ENCODE results near the gene MECP2.
A peak's percentile ranks its signal among the peaks of the same experiment; 100 is the strongest.

MECP2 gene

DNA sequence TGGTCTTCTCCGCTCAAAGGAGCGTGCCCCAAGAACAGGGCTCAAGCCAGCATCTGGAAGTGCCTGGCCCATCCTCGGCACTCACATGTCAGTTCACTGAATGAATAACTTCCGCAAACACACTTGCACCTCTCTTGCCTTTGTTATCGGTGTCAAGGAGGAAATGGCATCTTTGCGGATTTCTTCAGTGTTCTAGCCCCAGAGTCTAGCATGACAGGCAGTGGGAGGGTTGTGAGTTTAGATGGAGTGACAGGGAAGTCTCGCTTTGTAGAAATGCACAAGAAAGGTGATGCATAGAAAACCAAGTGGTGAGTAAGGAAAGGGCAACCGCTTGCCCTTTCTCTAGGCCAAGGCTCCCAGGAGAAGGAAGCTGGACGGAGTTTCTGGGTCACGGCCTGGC, 17.6 kb upstream of the MECP2 start:
- no peak for DNase-seq

- DNase-seq = no peak
Measured at GRCh38 chrX:154114652-154115051, 17.1 kb upstream of the MECP2 start.

- DNase-seq = no peak
Measured at GRCh38 chrX:154113729-154114128, 16.2 kb upstream of the MECP2 start.

- no peak for DNase-seq
Measured at GRCh38 chrX:154098551-154098950, 1.0 kb upstream of the MECP2 start.

DNA sequence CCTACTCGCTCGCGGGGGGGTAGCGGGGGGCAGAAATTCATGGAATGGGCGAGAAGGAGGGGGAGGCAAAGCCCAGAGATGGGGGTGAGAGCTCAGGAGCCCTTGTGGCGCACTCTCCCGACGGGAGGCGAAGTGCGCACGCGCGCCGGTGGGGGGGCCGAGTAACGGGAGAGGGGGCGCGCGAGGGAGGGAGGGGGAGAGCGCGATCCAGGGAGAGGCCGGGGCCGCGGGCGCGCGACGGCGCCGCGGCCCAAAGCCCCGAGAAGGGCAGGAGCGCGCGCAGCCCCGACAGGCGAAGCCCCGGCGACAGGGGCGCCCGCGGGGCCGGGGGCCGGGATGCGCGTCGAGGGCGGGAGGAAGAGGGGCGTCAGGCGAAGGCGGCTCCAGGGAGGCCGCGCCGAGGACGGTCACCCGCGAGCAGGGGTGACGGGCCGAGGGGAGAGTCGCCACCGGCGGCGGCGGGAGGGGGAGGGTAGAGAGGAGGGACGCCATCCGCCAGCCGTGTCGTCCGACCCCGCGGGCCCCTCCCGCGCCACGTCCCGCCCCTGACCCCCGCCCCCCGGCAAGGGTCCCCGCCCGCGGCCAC, 421 bp downstream of the MECP2 start:
- DNase-seq = peak; percentile 68

GRCh38 chrX:154096140-154097002, 1.1 kb downstream of the MECP2 start:
- DNase-seq = peak; percentile 14

- no peak for DNase-seq
Measured at GRCh38 chrX:154094833-154095232, 2.7 kb downstream of the MECP2 start.

GRCh38 chrX:154093965-154094364, 3.6 kb downstream of the MECP2 start:
- no peak for DNase-seq

- no peak for DNase-seq
Measured at GRCh38 chrX:154092371-154092770, 5.1 kb downstream of the MECP2 start.

- no peak for DNase-seq
Measured at GRCh38 chrX:154091678-154092077, 5.8 kb downstream of the MECP2 start.

GRCh38 chrX:154090731-154091130, 6.8 kb downstream of the MECP2 start:
- DNase-seq = no peak

DNA sequence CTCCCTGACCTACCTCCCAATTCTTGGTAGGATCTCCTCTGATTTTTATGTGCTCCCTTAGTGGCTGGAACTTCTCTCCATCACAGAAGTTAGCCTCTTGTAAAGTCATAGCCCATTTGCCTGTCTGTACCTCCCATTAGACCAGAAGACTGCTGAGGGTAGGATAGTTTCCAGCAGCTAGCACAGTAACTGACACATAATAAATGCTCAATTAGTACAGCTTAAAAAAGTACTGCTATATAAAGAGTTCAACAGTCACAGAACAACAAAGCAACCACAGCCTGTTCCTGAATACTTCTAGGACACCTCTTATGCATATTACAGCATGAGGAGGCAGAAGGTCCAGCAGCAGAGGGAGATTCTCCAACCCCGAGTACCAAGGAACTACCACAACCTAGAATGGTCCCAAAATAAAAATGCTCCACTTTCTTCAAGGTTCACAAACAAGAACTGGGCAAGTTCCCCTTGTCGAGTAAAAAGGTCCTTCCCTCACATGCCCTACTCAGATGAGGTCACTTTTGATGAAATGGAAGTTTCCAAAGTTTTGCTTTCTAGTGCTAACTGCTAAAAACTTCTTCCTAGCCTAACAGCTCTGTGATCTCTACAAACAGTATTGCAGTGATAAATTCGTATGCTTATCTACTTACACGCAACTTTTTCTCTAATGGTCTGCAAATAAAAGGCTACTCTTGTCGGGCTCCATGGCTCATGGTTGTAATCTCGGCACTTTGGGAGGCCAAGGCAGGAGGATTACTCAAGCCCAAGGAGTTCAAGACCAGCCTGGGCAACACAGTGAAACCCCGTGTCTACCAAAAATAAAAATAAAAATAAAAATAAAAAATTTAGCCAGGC, 12.8 kb downstream of the MECP2 start:
- no peak for DNase-seq

DNA sequence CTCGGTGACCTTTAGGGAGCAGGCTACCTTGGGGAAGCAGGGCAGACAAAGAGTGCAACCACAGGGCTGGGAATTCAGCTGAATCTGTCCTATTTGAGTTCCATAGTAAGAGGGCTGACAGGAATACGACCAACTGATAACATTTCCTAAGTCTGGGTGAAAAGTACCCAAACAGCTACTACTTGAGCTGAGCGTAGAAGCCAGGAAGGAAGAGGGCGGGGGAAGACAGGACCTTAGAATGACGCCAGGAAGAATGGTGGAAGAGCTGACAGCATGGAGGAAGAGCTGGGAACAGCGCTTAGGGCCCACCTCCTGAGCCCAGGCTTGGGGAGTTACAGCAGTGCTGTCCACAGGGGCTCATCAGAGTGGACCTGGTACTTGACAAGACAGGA, 14.4 kb downstream of the MECP2 start:
- no peak for DNase-seq

- DNase-seq = no peak
Measured at GRCh38 chrX:154082396-154083125, 15.0 kb downstream of the MECP2 start.

DNA sequence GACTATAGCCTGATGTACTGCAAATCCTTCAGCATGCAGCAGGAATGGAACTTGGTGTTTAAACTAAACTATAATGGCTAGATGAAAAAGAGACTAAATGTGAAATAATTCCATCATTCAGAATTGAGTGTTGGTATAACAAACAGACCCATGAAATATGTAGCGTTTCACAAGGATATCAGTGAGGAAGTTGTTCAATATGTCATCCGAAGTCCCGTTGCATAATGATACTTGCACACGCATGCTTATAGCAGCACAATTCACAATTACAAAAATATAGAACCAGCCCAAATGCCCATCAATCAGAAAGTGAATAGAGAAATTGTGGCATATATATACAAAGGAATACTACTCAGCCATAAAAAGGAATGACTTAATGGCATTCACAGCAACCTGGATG, 20.4 kb downstream of the MECP2 start:
- no peak for DNase-seq

- DNase-seq = no peak
Measured at GRCh38 chrX:154074199-154074598, 23.3 kb downstream of the MECP2 start.

GRCh38 chrX:154072192-154072591, 25.3 kb downstream of the MECP2 start:
- DNase-seq = no peak

- DNase-seq = no peak
Measured at GRCh38 chrX:154068560-154068959, 29.0 kb downstream of the MECP2 start.

- DNase-seq = no peak
Measured at GRCh38 chrX:154064637-154065435, 32.7 kb downstream of the MECP2 start.

- DNase-seq = no peak
Measured at GRCh38 chrX:154063234-154063633, 34.3 kb downstream of the MECP2 start.

DNA sequence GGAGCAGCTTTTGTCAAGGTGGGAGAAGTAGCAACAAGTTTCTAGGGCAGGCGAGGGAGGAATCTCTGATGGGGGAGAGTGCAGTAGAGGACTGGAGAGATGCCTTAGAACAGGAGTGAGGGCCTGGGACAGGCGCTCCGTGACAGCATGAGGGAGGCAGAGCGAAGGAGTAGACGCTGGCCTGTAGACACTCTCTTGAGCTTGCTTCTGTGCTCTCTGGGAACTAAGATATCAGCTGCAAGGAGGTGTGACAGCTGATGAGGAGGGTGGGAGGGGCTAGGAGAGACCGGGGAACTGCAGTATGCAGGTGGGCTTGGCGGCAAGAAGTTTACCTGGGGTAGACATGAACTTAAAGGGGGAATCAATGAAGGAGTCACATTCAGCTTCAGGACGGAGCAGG, 35.7 kb downstream of the MECP2 start:
- DNase-seq = no peak

- DNase-seq = no peak
Measured at GRCh38 chrX:154059729-154060245, 37.7 kb downstream of the MECP2 start.
